HG03066 (cell line): ENCODE results near the gene C1orf74.
"Not testable (repeated sequence)": the region's sequence is repeated elsewhere in the genome, so short reads cannot be mapped to it uniquely, and the experiment has no call there.

Experiments used
- ATAC-seq: cut with Tn5 transposase; IDR thresholded peaks from one replicate; pipeline ENCODE4 v1.9.1; 2021; ENCODE audit warnings: low read depth; ENCODE audit not compliant: unreplicated experiment

Gene C1orf74

GRCh38 chr1:209805875-209806760, 21.8 kb upstream of the C1orf74 start, which contains the start of gene IRF6:
IRF6 (minus strand) TSS chr1:209806142; CDS start chr1:209801413, 4,729 bp downstream.
- peak; percentile 97 for ATAC-seq

GRCh38 chr1:209805341-209805781, 21.0 kb upstream of the C1orf74 start:
- no peak for ATAC-seq

- no peak for ATAC-seq
Observed at GRCh38 chr1:209803568-209803967, 19.2 kb upstream of the C1orf74 start.

- ATAC-seq = no peak
Observed at GRCh38 chr1:209802780-209803152, 18.4 kb upstream of the C1orf74 start.

GRCh38 chr1:209802117-209802779, 17.9 kb upstream of the C1orf74 start:
- ATAC-seq = no peak

- ATAC-seq = no peak
Observed at GRCh38 chr1:209800984-209801834, 16.9 kb upstream of the C1orf74 start.

GRCh38 chr1:209797978-209798639, 13.8 kb upstream of the C1orf74 start:
- no peak for ATAC-seq

GRCh38 chr1:209793711-209794110, 9.4 kb upstream of the C1orf74 start:
- ATAC-seq = not testable (repeated sequence)

GRCh38 chr1:209791920-209792319, 7.6 kb upstream of the C1orf74 start:
- no peak for ATAC-seq

- ATAC-seq = no peak
Observed at GRCh38 chr1:209790286-209791193, 6.2 kb upstream of the C1orf74 start.

GRCh38 chr1:209789245-209789644, 4.9 kb upstream of the C1orf74 start:
- no peak for ATAC-seq

- ATAC-seq = no peak
Observed at GRCh38 chr1:209787551-209787950, 3.2 kb upstream of the C1orf74 start.

- no peak for ATAC-seq
Observed at GRCh38 chr1:209786146-209786545, 1.8 kb upstream of the C1orf74 start.

GRCh38 chr1:209785592-209785991, 1.2 kb upstream of the C1orf74 start:
- ATAC-seq = no peak

- no peak for ATAC-seq
Observed at GRCh38 chr1:209783386-209783785, 973 bp downstream of the C1orf74 start.

- no peak for ATAC-seq
Observed at GRCh38 chr1:209780268-209780667, 4.1 kb downstream of the C1orf74 start.

GRCh38 chr1:209778102-209778501, 6.3 kb downstream of the C1orf74 start:
- no peak for ATAC-seq

- ATAC-seq = no peak
Observed at GRCh38 chr1:209777587-209777986, 6.8 kb downstream of the C1orf74 start.

- no peak for ATAC-seq
Observed at GRCh38 chr1:209775678-209776077, 8.7 kb downstream of the C1orf74 start.
